HEK293 (cell line): Measurements from ENCODE around the gene WDR64.
A peak's percentile ranks its signal among the peaks of the same experiment; 100 is the strongest.

Experiments used
- CTCF ChIA-PET: fragments of 350-600 bp; formaldehyde crosslinking; extraction: SDS; loops from one replicate; lab custom pipeline; 2021; ENCODE audit warnings: antibody characterized with exemption; lab: Yijun Ruan, JAX
- POLR2A ChIA-PET: fragments of 300-600 bp; formaldehyde crosslinking; extraction: SDS; loops from one replicate; lab custom pipeline; 2020; ENCODE audit warnings: antibody characterized with exemption, inconsistent platforms; lab: Yijun Ruan, JAX
- H3K27ac ChIP-seq: fragments of 200-500 bp; sonication (Bioruptor generic); 2 replicates; pipeline ENCODE4 v1.5.1; 2014; ENCODE audit warnings: low read depth, low read length, control low read depth, inconsistent platforms; ENCODE audit errors: extremely low read depth
- H3K36me3 ChIP-seq, 2 experiments: fragments of 200-500 bp in 1 of 2; sonication (Bioruptor generic) in 1 of 2; 1 replicate in 1 of 2; 2 replicates in 1 of 2; pipeline ENCODE4 v1.5.1; 2014 to 2017; ENCODE audit warnings: inconsistent platforms in 2 of 2, low read length in 2 of 2; ENCODE audit not compliant: control insufficient read depth in 2 of 2, insufficient read depth in 1 of 2
- H3K4me1 ChIP-seq: fragments of 200-500 bp; sonication (Bioruptor generic); 2 replicates; pipeline ENCODE4 v1.5.1; 2014; ENCODE audit warnings: mild to moderate bottlenecking, low read length, inconsistent platforms; ENCODE audit not compliant: control insufficient read depth, insufficient read depth
- H3K4me3 ChIP-seq: 2 replicates; pipeline ENCODE4 v1.5.1; 2011; ENCODE audit warnings: low read depth, mild to moderate bottlenecking, control low read depth, low read length, moderate library complexity
- H3K9me3 ChIP-seq: fragments of 200-500 bp; sonication (Bioruptor generic); 2 replicates; pipeline ENCODE4 v1.5.1; 2014; ENCODE audit warnings: low read depth, low read length, inconsistent platforms; ENCODE audit not compliant: control insufficient read depth, insufficient read depth
- MEIS1 ChIP-seq: sonication (generic); formaldehyde crosslinking; IDR thresholded peaks from 2 replicates; pipeline ENCODE4 v1.8.1; 2022; ENCODE audit warnings: missing genetic modification reagents, mild to moderate bottlenecking, borderline replicate concordance
- MZF1 ChIP-seq: fragments of 450-650 bp; formaldehyde crosslinking; IDR thresholded peaks from 2 replicates; pipeline ENCODE4 v1.5.1; 2017; ENCODE audit warnings: missing biosample characterization, missing genetic modification characterization, borderline replicate concordance
- TCF7L2 ChIP-seq: IDR thresholded peaks from 2 replicates; pipeline ENCODE4 v1.6.1; 2011; ENCODE audit warnings: low read depth, mild to moderate bottlenecking, inconsistent platforms, low read length, moderate library complexity, borderline replicate concordance
- YY2 ChIP-seq: fragments of 450-650 bp; formaldehyde crosslinking; IDR thresholded peaks from 2 replicates; pipeline ENCODE4 v1.5.1; 2016; ENCODE audit warnings: missing biosample characterization, missing genetic modification characterization
- ZNF132 ChIP-seq: fragments of 450-650 bp; formaldehyde crosslinking; IDR thresholded peaks from 2 replicates; pipeline ENCODE4 v1.5.1; 2017; ENCODE audit warnings: missing biosample characterization, missing genetic modification characterization, borderline replicate concordance
- ZNF211 ChIP-seq: fragments of 450-650 bp; formaldehyde crosslinking; IDR thresholded peaks from 2 replicates; pipeline ENCODE4 v1.5.1; 2016; ENCODE audit warnings: low read depth, missing biosample characterization, missing genetic modification characterization
- ZNF433 ChIP-seq: fragments of 450-650 bp; formaldehyde crosslinking; IDR thresholded peaks from 2 replicates; pipeline ENCODE4 v1.5.1; 2016; ENCODE audit warnings: missing biosample characterization, missing genetic modification characterization, low read depth
- ZNF514 ChIP-seq: fragments of 450-650 bp; formaldehyde crosslinking; IDR thresholded peaks from 2 replicates; pipeline ENCODE4 v1.5.1; 2016; ENCODE audit warnings: missing biosample characterization, missing genetic modification characterization
- TF ChIP-seq, protein P1 (sequence below): fragments of 450-650 bp; IDR thresholded peaks from 2 replicates; pipeline ENCODE4 v1.5.1; 2018; ENCODE audit warnings: missing biosample characterization, missing genetic modification characterization
- TF ChIP-seq, protein P2 (sequence below): fragments of 450-650 bp; formaldehyde crosslinking; IDR thresholded peaks from 2 replicates; pipeline ENCODE4 v1.5.1; 2016; ENCODE audit warnings: missing biosample characterization, missing genetic modification characterization
- TF ChIP-seq, protein P3 (sequence below): fragments of 450-650 bp; formaldehyde crosslinking; IDR thresholded peaks from 2 replicates; pipeline ENCODE4 v1.5.1; 2016; ENCODE audit warnings: missing biosample characterization, missing genetic modification characterization
- TF ChIP-seq, protein P4 (sequence below): fragments of 450-650 bp; formaldehyde crosslinking; IDR thresholded peaks from 2 replicates; pipeline ENCODE4; 2016; ENCODE audit warnings: missing biosample characterization, missing genetic modification characterization
- TF ChIP-seq, protein P5 (sequence below): fragments of 450-650 bp; formaldehyde crosslinking; IDR thresholded peaks from 2 replicates; pipeline ENCODE4 v1.5.1; 2016; ENCODE audit warnings: missing biosample characterization, missing genetic modification characterization
- TF ChIP-seq, protein P6 (sequence below): fragments of 450-650 bp; formaldehyde crosslinking; IDR thresholded peaks from 2 replicates; pipeline ENCODE4 v1.5.1; 2016; ENCODE audit warnings: missing biosample characterization, missing genetic modification characterization
- TF ChIP-seq, protein P7 (sequence below): fragments of 450-650 bp; formaldehyde crosslinking; IDR thresholded peaks from 2 replicates; pipeline ENCODE4 v1.5.1; 2017; ENCODE audit warnings: missing biosample characterization, missing genetic modification characterization

WDR64 gene

DNA sequence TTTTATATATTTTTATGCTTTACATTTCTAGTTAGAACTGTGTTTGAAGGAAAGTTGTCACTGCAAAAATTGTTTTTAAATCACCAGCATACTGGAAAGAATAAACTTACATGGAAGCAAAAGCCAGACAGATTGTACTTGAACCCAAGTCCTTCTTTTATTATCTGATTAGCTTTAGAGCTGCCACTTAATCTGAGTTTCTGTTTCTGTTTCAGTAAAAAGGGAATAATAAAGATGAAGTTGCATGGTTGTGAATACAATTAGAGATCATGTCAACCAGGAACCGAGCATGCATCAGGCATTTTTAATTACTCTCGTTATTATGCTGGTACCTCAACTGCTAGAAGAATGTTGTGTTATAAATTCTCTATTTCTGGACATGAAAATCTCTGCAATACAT, 119.0 kb downstream of the WDR64 start (continued):
- TF ChIP-seq, protein P1, sequence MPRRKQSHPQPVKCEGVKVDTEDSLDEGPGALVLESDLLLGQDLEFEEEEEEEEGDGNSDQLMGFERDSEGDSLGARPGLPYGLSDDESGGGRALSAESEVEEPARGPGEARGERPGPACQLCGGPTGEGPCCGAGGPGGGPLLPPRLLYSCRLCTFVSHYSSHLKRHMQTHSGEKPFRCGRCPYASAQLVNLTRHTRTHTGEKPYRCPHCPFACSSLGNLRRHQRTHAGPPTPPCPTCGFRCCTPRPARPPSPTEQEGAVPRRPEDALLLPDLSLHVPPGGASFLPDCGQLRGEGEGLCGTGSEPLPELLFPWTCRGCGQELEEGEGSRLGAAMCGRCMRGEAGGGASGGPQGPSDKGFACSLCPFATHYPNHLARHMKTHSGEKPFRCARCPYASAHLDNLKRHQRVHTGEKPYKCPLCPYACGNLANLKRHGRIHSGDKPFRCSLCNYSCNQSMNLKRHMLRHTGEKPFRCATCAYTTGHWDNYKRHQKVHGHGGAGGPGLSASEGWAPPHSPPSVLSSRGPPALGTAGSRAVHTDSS (tag by site-specific recombination), result no peak

DNA sequence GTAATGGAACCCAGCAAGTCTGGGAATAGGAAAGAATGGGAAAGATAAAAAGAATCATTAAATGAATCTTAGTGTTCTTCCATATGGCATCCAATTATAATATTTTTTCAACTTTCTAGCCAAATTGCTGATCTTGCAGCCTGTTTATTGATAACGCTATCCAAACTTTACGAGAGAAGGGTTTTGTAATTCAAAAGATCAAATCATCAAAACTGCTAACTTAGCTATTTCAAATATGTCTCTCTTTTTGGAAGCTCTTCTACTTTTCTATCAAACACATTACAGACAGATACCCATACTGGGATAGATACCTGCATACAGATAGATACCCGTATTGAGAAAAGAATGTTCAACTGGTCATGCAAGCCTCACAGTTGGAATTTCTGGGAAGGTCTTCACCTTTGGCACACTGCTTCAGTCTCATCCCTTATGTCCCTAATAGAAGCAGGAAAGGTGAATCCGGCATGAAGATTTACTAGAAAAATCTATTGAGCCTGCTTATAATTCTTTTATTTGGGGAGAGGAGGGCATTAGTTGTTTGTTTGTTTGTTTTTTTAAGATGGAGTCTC, 120.9 kb downstream of the WDR64 start:
- no peaks in the 10 kb centered on the region for H3K9me3 ChIP-seq
- no peak overlapping the region for H3K27ac ChIP-seq
- no peak for TF ChIP-seq ZNF433 (tag by site-specific recombination)
- TF ChIP-seq, protein P2, sequence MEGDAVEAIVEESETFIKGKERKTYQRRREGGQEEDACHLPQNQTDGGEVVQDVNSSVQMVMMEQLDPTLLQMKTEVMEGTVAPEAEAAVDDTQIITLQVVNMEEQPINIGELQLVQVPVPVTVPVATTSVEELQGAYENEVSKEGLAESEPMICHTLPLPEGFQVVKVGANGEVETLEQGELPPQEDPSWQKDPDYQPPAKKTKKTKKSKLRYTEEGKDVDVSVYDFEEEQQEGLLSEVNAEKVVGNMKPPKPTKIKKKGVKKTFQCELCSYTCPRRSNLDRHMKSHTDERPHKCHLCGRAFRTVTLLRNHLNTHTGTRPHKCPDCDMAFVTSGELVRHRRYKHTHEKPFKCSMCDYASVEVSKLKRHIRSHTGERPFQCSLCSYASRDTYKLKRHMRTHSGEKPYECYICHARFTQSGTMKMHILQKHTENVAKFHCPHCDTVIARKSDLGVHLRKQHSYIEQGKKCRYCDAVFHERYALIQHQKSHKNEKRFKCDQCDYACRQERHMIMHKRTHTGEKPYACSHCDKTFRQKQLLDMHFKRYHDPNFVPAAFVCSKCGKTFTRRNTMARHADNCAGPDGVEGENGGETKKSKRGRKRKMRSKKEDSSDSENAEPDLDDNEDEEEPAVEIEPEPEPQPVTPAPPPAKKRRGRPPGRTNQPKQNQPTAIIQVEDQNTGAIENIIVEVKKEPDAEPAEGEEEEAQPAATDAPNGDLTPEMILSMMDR (tag by site-specific recombination), result no peak
- TF ChIP-seq ZNF514 (tag by site-specific recombination), result no peak
- POLR2A ChIA-PET, result no interaction called here
- H3K4me1 ChIP-seq, result peaks cover 11% of the 10 kb centered on the region; the same call in 1 of the 2 replicates
- no peak overlapping the region for H3K4me3 ChIP-seq
- CTCF ChIA-PET, result interaction anchor here (0.7 kb wide), 1 partner anchor 78 kb away, joined by 3 read pairs; no protein-coding TSS in a partner anchor
- H3K36me3 ChIP-seq, result no peaks in the 10 kb centered on the region

DNA sequence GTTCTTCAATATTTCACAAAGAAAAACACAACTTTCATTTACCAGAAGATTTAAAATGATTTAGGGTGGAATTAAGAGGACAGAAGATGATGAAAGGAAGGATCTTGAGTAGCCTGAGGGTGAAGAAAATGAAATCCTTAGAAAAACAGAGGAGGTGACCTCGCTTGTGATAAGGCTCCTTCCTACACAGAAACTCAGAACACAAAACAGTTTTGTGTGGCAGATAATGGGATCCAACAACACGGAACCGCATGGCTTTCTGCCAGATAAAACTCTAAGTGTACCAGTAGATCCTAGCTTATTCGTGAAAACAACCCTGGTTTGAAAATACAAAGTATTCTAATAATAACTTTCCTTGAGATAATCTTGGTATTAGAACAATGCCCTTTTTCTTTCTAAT, 121.9 kb downstream of the WDR64 start:
- Histone ChIP-seq H3K4me1 (peaks cover 11% of the 10 kb centered on the region; the same call in 1 of the 2 replicates), H3K36me3 (no peaks in the 10 kb centered on the region), H3K9me3 (no peaks in the 10 kb centered on the region), H3K4me3 (no peak overlapping the region)
- ChIA-PET CTCF (interaction anchor here (0.7 kb wide), 2 partner anchors 52 to 1917 kb away, joined by 3 read pairs; no protein-coding TSS in a partner anchor), POLR2A (no interaction called here)
- TF ChIP-seq ZNF211 (tag by site-specific recombination) (no peak), MZF1 (tag by site-specific recombination) (peak; percentile 18; the same call in 1 of the 2 replicates), YY2 (tag by site-specific recombination) (no peak), ZNF132 (no peak), MEIS1 (CRISPR knock-in tag) (no peak), TCF7L2 (peak; percentile 63; the same call in 1 of the 2 replicates)
- TF ChIP-seq, protein P3, sequence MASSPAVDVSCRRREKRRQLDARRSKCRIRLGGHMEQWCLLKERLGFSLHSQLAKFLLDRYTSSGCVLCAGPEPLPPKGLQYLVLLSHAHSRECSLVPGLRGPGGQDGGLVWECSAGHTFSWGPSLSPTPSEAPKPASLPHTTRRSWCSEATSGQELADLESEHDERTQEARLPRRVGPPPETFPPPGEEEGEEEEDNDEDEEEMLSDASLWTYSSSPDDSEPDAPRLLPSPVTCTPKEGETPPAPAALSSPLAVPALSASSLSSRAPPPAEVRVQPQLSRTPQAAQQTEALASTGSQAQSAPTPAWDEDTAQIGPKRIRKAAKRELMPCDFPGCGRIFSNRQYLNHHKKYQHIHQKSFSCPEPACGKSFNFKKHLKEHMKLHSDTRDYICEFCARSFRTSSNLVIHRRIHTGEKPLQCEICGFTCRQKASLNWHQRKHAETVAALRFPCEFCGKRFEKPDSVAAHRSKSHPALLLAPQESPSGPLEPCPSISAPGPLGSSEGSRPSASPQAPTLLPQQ (tag by site-specific recombination), result no peak; the same call in 1 of the 2 replicates
- TF ChIP-seq, protein P4, sequence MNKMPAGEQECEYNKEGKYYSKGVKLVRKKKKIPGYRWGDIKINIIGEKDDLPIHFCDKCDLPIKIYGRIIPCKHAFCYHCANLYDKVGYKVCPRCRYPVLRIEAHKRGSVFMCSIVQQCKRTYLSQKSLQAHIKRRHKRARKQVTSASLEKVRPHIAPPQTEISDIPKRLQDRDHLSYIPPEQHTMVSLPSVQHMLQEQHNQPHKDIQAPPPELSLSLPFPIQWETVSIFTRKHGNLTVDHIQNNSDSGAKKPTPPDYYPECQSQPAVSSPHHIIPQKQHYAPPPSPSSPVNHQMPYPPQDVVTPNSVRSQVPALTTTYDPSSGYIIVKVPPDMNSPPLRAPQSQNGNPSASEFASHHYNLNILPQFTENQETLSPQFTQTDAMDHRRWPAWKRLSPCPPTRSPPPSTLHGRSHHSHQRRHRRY (tag by site-specific recombination), result no peak
- TF ChIP-seq, protein P5, sequence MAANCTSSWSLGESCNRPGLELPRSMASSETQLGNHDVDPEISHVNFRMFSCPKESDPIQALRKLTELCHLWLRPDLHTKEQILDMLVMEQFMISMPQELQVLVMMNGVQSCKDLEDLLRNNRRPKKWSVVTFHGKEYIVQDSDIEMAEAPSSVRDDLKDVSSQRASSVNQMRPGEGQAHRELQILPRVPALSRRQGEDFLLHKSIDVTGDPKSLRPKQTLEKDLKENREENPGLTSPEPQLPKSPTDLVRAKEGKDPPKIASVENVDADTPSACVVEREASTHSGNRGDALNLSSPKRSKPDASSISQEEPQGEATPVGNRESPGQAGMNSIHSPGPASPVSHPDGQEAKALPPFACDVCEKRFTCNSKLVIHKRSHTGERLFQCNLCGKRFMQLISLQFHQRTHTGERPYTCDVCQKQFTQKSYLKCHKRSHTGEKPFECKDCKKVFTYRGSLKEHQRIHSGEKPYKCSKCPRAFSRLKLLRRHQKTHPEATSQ (tag by site-specific recombination), result no peak
- TF ChIP-seq, protein P6, sequence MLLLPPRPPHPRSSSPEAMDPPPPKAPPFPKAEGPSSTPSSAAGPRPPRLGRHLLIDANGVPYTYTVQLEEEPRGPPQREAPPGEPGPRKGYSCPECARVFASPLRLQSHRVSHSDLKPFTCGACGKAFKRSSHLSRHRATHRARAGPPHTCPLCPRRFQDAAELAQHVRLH, result peak; percentile 17; the same call in 1 of the 2 replicates
- TF ChIP-seq, protein P7, sequence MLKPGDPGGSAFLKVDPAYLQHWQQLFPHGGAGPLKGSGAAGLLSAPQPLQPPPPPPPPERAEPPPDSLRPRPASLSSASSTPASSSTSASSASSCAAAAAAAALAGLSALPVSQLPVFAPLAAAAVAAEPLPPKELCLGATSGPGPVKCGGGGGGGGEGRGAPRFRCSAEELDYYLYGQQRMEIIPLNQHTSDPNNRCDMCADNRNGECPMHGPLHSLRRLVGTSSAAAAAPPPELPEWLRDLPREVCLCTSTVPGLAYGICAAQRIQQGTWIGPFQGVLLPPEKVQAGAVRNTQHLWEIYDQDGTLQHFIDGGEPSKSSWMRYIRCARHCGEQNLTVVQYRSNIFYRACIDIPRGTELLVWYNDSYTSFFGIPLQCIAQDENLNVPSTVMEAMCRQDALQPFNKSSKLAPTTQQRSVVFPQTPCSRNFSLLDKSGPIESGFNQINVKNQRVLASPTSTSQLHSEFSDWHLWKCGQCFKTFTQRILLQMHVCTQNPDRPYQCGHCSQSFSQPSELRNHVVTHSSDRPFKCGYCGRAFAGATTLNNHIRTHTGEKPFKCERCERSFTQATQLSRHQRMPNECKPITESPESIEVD (tag by site-specific recombination), result peak; percentile 41
- TF ChIP-seq, all 188 proteins: peak for 4
- no peak overlapping the region for H3K27ac ChIP-seq
